HL-60/S4 (cell line): ENCODE data around the gene ZMIZ1.

Experiments
- in situ Hi-C: fragments of 300-500 bp; cut with MboI; formaldehyde crosslinking; loops from 2 replicates; pipeline ENCODE4 v1.14.3; 2022; ENCODE audit warnings: low sequenced_read_pairs

The ZMIZ1 gene

DNA sequence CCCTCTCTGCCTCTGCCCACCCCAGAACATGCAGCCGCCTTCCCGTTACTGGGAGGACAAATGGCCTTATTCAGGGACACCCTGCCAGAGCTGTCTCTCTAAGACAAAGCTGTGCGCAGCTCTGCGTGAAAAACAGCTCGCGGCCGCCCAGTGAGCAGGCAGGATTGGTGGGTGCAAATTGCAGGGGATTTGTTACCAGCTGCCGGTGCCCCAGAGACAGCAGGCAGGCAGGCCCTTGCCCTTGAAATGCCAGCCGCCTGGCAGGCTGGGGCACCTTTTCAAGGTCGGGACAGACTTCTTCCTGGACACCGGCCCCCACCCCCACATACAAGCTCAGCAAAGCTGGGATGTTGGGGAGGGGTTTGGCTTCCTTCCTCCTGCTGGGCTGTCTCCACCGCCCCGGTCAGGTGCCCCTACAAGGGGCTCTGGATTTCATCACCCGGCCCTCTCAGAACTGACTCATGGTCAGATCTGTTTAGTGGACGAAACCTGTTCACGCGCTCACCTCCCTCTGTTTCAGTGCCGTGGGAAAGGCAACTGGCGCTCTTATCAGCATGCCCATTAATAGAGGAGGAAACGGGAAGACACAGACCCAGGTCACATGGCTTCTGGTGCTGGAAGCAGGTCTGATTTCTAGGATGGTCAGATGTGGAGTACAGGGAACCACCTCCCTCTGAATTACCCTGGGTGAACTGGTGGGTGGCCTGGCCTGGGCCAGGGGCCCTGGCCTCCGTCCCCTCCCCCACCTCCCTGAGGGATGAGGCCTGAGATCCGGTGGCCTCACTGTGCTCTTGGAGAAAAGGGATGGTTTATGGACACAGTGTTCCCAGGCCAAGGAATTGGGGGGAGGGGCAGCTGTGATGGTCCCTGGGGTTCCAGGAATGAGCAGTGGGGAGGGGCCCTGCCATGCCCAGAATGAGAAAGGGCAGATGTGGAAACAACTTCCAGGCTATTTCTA, 154.6 kb downstream of the ZMIZ1 start:
- in situ Hi-C loops: no loop called here

DNA sequence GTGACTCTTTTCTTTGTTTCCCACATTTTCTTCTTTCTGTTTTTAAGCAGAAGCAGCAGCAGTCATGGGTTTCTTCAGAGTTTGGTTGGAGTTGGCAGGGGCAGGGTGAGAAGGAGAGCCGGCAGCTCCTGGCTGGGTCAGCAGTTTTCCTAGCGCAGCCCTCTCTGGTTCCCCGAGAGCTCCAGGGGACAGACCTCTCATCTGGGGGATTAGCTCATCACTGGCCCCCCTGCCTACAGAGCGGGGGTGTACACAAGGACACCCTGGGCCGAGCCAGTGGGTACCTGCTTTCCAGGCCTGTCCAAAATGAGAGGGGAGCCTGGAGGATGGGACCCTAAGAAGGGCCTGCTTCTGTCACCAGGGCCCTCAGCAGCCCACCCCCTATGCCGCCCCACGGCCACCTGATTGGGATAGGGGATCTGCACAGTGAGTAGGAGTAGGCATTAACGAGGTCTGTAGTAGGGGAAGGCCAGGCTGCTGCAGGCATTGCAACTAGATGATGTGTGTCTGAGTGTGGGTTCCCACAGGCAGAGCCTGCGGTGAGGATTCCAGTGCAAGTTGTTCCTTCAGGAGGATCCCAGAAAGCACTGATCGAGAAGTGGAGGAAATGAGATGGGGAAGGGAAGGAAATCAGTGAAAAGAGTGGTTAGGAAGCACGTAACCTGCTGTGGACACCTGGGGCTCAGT, 155.6 kb downstream of the ZMIZ1 start:
- in situ Hi-C loops: no loop called here

DNA sequence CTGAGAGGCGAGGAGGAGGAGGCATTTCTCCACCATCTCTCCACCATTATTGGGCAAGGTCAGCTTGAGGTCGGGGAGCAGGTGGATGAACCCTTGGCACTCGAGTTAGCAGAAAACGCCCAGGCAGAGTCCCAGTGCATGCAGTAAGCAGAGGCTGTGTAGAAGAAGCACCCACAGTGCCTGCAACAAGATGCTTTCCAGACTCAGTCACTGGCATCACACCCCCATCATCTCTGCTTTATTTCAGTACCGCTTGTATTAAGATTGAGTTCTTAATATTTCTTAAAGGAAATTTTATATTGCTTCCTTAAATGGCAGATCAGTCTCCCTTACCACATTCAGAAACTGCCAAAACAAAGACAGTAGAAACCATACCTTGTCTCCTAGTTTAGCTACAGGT, 156.2 kb downstream of the ZMIZ1 start:
- in situ Hi-C loops: no loop called here

DNA sequence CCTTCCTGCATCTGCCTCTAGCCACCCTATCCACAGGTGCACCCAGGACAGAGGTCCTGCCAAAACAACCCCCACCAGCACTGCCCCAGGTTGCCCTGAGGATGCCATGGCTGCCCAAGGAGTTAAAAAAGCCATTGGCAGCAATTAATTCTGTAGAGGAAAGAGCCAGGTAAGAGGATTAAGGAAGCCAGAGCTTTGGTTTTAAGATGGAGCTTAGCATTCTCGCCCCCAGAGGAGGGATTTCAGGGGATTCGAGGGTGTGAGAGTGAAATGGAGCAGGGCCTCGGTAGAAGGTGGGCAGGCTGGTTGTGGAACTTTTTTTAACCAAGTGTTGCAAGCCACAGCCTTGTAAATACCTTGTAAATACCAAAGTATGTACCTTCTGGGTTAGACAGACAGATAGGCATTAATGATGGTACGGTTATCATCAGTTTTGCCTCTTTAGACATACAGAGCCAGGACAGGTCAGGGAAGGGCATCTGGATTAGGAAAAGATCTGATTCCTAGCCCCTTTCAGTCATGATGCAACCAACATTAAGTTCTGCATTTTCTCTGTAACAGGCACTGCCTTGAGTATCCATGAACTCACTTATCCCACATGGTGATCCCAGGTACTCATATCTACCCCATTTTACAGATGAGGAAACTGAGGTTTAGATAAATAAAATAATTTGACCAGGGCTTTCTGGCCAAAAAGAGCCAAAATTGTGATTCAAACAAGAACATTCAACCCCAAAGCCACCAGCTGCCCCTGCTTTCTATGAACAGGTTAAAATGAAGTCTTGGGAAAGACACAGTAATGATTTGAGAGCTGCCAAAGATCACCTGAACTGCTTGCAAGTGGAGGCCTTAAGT, 157.9 kb downstream of the ZMIZ1 start:
- in situ Hi-C loops: no loop called here

DNA sequence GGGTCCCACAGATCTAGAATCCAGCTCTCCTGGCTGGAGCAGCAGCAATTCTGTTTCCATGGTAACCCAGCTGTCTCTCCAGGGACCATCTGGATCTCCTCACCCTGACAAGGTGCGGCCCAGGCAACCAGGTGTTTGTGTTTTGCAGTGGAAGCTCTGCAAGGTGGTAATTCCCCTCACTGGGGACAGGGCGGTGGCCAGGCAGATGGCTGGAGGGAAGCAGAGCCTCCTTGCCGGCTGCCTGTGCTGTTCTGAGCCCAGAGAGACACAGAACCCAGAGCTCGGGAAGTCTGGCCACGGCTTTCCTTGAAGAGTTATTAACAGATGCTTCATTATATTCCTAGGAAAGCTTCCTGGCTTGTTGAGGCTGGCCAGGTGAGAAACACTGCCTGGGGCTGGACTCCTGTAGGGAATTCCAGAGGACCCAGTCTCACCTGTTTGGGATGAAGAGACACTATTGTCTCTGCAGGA, 160.3 kb downstream of the ZMIZ1 start:
- in situ Hi-C loops: no loop called here

DNA sequence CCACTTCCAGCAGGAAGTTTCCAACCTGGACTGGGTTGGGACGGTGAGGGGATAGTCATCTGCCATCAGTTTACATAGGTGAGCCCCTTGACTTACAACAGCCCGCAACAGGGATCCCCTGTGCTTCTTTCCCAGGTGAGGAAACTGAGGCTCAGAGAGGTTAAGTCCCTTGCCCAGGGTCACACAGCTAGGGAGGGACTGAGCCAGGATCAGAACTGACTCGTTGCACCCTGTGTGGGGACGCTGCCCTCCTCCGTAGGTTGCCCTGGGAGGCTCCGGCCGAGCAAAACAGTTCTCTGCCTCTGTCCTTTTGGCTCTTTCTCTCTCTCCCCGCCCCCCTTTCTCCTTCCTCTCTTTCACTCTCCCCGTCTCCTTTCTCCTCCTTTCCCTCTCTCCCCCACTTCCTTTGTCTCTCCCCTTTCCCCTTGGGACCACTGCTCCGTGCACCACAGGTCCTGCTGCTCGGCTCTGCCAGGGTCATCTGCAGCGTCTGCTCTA, 161.1 kb downstream of the ZMIZ1 start:
- in situ Hi-C loops: no loop called here

DNA sequence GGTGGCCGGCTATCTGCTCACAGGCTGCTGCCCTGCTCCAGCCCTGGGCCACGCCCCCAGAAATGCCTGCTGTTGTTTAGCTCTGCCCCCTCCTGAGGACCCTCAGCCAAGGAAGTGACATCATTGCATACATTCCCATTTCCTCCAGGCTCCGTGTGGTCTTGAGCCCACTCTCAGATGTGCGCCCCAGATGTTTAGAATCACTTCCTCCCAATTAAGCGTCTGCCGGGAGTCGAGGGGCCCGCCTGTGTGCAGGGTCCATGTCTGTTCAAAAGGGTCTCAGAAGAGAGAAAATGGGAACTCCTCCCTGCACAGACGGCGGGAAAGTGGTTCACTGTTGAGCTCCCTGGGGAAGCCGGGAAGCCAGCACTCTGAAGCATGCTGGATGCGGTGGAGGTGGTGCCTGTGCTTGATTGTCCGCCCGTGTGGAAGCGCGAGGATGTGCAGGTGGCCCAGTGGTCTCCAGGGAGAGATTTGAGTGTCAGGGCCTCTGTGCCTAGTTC, 161.6 kb downstream of the ZMIZ1 start:
- in situ Hi-C loops: no loop called here

DNA sequence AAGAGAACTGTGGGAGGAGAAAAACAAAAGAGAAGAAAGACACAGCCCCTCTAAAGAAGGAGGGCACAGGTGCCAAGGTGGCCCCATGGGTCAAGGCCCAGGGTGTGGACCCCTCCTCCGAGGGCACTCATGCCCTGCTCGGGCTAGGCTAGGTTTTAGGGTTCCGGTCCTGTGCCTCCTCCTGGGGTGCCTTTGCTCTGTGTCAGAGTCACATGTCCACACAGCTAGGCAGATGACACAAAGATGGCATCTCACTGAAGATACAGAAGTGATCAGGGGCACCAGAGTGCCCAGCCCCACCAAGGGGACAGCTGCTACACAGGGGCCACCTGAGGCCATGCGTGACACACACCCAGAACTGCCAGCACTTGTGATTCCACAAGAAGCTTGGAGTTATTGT, 162.1 kb downstream of the ZMIZ1 start:
- in situ Hi-C loops: no loop called here

DNA sequence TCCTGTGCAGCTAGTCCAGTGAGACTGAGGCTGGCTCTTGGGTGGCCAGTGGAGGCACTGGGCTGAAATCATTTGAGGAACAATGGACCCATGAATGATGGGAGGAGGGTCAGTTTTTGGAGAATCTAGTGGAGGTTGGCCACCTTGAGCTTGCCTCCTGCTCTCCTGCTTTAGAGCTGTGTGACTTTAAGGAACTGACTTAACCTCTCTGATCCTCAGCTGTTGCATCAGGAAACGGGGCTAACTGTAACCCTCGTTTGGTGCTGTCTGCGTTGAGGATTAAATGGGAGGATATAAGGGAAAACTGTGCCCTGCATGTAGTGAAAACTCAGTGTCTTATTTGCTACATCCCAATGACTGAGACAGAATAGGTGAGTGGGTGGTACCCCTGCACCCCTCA, 163.1 kb downstream of the ZMIZ1 start:
- in situ Hi-C loops: no loop called here

DNA sequence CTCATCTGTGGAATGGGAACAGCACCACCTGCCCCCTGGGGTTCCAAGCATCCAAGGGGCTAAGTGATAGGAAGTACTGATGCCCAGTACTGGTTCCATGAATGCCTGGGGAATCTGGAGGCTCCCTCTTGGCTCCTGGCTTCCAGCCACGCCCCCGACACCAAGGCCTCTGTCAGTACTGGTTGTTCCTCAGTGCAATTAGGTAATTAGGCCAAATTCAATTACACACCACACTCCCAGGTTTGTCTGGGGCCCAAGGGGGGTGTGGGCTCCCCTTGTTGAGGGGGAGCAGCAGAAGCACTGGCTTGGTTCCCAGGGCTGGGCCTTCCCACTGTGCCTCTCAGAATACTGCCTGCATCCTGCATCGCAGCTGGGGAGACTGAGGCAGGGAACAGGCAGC, 164.1 kb downstream of the ZMIZ1 start:
- in situ Hi-C loops: no loop called here

DNA sequence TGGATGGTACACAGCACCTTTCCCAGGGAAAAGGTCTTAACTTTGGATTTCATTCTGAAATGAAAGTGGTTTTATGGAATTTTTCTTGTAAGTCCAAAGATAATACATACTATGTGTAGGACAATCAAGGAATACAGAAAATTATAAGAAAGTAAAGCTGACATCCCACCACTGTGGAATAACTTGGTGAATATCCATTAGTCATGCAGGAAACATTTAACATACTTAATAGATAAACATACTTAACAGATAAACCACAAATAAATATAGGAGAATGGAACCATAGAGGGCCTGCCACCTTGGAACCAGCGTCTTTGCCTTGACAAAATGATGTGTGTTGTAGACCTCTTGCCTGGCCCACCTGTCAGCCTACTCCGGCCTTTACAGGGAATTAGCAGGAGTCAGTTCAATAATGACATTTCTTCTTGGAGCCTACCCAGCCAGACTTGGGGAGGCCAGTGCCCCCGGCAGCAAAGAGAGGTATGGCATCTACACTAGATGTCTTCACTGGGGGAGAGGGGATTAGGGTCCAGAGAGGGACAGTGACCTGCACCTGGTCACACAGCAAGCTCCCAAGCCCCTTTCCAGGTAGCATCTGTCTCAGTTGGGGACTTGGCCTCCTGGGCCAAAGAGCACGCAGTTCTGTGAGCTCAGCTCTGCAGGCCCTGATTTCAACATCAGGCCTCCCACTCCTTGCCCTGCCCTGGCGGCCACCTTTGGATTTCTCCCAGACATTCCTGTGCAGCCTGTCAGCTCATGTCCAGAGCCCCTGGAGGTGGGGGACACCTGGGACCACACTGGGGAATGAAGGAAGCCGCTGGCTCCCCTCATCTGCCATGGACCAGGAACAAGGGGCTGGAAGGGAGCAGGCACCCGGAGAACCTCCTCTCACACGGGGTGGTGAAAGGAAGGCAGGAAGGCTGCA, 165.9 kb downstream of the ZMIZ1 start:
- in situ Hi-C loops: no loop called here

DNA sequence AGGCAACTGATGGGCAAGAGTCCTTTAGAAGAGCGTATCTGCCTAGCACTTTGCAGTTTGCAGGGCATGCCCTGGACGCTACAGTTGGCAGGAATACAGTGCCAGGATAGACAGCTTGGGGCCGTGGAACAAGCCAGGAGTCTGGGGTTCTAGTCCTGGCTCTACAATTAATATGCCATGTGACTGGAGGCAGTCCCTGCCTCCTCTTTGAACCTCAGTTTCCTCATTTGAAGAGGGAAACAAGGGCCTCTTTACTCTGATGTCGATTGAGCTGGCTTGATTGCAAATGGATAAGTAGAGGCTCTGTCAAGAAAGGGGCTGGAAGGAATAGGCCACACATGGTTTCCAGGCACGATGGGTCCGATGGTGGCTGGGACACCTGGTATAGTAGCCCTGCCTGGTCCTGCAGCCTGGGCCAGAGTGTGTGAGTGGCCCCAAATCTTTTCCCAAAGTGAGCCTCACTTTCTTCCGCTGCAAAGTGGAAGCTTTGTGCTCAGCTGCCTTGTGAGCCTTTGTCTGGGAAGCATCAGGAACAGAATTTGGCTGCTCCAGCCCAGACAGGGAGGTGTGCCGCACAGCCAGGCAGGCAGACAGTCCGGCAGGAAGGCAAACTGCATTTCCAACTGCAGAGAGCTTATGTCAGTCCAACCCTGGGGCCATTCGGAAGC, 167.1 kb downstream of the ZMIZ1 start:
- in situ Hi-C loops: no loop called here

DNA sequence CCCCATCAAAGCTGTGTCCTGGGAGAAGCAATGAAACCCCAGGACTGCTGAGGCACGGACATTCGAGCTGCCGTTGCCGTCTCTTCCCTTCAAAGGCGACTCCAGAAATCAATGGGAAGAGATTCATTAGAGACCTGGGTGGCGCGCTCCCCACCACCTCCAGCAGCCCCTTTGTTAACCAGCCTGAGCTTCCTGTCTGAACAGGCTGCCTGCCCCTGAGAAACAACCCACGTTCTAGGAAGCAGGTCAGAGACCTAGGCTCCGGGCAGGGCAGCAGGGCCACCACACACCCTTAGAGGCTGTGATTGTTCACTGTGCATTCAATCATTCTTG, 167.6 kb downstream of the ZMIZ1 start:
- in situ Hi-C loops: no loop called here

DNA sequence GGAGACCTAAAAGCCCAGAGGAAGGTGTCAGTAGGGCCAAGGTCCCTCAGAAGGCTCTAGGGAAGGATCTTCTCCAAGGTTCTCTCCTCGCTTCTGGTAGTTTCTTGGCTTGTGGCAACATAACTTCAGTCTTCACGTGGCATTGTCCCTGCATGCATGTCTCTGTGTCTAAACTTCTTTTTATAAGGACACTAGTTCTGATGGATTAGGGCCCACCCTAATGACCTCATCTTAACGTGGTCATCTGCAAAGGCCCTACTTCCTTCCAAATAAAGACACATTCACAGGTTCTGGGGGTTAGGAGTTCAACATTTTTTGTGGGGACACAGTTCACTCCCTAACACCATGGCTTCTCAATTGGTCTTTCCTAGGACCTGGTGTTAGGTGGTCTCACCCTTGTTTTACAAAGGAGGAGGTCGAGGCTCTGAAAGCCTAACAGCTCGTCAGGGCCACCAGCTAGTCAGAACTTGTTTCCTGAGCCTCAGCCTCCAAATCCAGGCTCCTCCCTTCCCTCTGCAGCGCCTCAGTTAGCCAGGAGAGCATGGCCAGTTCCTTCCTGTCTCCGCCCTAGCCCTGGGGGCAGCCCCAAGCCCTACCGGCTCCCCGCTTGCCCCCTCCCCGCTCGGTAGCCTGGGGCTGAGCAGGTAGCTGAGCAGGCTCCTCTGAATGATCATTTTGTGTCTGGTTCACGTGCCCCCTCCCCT, 168.8 kb downstream of the ZMIZ1 start:
- in situ Hi-C loops: no loop called here

DNA sequence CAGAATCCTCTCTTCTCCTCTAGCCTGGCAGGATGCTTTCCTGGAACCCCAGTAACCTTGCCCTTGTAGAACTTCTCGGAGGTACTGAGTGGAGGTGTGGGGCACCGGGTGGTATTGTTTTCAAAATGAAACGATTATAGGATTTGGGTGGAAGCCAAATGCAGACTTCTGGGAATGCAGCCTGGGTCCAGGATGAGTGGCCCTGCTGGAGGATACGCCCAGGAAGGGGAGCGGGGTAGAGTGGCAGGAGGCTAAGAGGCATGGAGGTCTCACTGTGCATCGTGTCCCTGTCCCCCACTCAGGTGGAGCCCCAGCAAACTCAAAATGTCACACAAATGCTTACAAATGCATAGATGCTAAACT, 169.4 kb downstream of the ZMIZ1 start:
- in situ Hi-C loops: no loop called here

DNA sequence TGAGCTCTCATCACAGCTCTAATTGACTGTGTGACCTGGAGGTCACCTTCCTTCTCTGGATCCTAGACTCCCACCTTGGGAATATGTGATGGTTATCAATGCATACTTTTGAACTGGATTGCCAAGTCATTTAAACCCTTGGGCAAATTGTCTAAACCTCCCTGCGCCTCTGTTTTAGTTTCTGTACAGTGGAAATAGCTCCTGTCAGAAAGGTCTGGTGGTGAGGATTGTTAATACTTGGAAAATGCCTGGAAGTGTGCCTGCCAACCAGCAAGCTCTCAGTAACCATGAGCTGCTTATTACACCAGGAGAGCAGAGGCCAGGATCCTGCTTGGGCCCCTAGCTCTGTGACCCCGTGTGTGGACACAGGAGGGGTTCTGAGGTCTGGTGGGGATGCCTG, 169.8 kb downstream of the ZMIZ1 start:
- in situ Hi-C loops: no loop called here

DNA sequence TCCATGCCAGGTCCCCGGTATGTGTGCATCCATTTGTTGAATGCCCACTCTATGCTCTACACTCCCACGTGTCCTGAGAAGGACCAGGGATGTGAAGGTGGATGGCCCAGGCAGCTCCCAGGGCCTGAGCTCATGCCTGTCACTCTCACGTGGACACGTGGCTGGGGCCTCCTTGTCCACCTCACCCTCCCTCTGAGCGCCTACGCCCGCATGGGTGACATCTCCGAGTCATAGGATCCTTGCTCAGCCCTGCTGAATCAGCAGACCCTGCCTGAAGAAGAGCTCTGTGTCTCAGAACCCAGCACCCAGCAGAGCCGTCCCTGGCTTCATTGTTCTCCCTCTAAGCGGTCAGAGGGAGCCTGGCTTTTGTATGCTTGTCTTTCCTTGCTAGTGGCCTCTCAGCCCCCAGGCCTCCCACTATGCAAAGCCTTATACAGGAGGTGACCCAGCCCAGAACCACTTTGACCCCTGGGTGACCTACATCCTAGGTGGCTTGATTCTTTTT, 170.6 kb downstream of the ZMIZ1 start:
- in situ Hi-C loops: no loop called here

DNA sequence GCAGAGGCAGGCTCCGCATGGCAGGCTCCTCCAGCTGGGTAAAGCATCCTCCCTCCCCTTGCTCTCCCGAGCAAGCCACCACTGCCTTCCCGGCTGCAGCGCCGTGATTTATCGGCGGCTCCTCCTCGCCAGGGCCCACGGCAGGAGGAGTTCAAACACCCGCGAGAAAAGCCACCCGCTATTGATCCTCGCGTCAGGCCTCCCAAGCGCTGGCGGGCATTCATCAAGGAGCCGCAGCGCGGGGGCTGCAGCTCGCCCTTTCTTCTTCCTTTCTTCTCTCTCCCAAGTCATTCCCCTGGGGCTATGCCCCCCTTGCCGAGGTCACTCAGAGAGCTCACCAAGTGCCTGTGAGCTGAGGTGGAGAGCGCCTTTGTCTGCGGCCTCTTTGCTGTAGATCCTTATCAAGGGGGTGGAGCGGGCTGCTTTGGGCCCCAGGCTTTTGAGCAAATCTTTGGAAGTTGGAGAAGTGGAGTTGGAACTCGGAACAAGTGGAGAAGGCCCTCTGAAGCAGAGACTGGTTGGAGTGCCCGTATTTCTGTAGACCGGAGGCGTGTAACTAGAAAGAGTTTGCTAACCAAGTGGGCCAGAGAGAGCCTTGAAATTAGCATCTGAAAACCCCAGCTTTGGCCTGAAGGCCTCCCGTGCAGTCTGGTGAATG, 171.3 kb downstream of the ZMIZ1 start:
- in situ Hi-C loops: no loop called here
